CD14-positive monocyte (primary cell): ENCODE measurements around the gene PSORS1C2. TPM values are rescaled to one million over a fixed set of nuclear protein-coding genes. Genes with fewer than 3 reads are reported as not detected.

Source experiments
- DNase-seq, 3 donors: peaks; one replicate each; pipeline ENCODE4 v3.0.0-alpha.2; 2011 to 2022
- H2AFZ ChIP-seq: 2 replicates; pipeline ENCODE4 v1.6.0; 2012; ENCODE audit warnings: mild to moderate bottlenecking, low read depth, low read length, inconsistent platforms; ENCODE audit not compliant: insufficient read depth, poor library complexity, severe bottlenecking
- H3K27ac ChIP-seq, 2 donors: 1 replicate in 1 of 2; 2 replicates in 1 of 2; pipeline ENCODE4 v1.5.1; 2012 to 2013; ENCODE audit warnings: low read length in 2 of 2, control low read depth in 1 of 2, inconsistent platforms in 1 of 2, low read depth in 1 of 2, mild to moderate bottlenecking in 1 of 2
- H3K27me3 ChIP-seq, 2 donors: one replicate each; pipeline versions ENCODE4 v1.6.0 to v1.6.1; 2011 to 2013; ENCODE audit warnings: low read length in 2 of 2; ENCODE audit not compliant: control insufficient read depth in 2 of 2, insufficient read depth in 2 of 2
- H3K36me3 ChIP-seq, 2 donors: replicated peaks in 1 of 2; 1 replicate in 1 of 2; 2 replicates in 1 of 2; pipeline versions ENCODE4 v1.5.1 to v1.6.1; 2012 to 2013; ENCODE audit warnings: low read length in 2 of 2, control low read depth in 1 of 2, inconsistent platforms in 1 of 2, mild to moderate bottlenecking in 1 of 2; ENCODE audit not compliant: insufficient read depth in 2 of 2, control insufficient read depth in 1 of 2
- H3K4me1 ChIP-seq, 2 donors: 1 replicate in 1 of 2; 2 replicates in 1 of 2; pipeline versions ENCODE4 v1.5.1 to v1.6.1; 2012 to 2013; ENCODE audit warnings: low read length in 2 of 2, control low read depth in 1 of 2, inconsistent platforms in 1 of 2, mild to moderate bottlenecking in 1 of 2, moderate library complexity in 1 of 2; ENCODE audit not compliant: insufficient read depth in 2 of 2, control insufficient read depth in 1 of 2
- H3K4me2 ChIP-seq: replicated peaks from 2 replicates; pipeline ENCODE3; 2012; ENCODE audit warnings: low read length, moderate library complexity, mild to moderate bottlenecking; ENCODE audit not compliant: poor library complexity, severe bottlenecking; ENCODE audit errors: extremely low read depth
- H3K4me3 ChIP-seq, 3 experiments: fragments of 200-600 bp in 1 of 3; sonication (generic) in 1 of 3; replicated peaks in 1 of 3; 1 replicate in 2 of 3; 2 replicates in 1 of 3; pipeline ENCODE4 v1.5.1; 2011 to 2013; ENCODE audit warnings: low read length in 3 of 3, mild to moderate bottlenecking in 3 of 3, control low read depth in 2 of 3, low read depth in 2 of 3, inconsistent platforms in 1 of 3, moderate library complexity in 1 of 3
- H3K79me2 ChIP-seq: 2 replicates; pipeline ENCODE4 v1.6.0; 2012; ENCODE audit warnings: mild to moderate bottlenecking, control low read depth, inconsistent platforms, low read length, moderate library complexity; ENCODE audit not compliant: insufficient read depth
- H3K9ac ChIP-seq: 2 replicates; pipeline ENCODE4 v1.6.0; 2017; ENCODE audit warnings: low read length, mild to moderate bottlenecking; ENCODE audit not compliant: insufficient read depth, poor library complexity, severe bottlenecking
- H3K9me3 ChIP-seq, 2 donors: replicated peaks in 1 of 2; 1 replicate in 1 of 2; 2 replicates in 1 of 2; pipeline versions ENCODE4 v1.5.1 to v1.6.1; 2012 to 2013; ENCODE audit warnings: low read length in 2 of 2, control low read depth in 1 of 2; ENCODE audit not compliant: control insufficient read depth in 1 of 2, insufficient read depth in 1 of 2
- H4K20me1 ChIP-seq: 2 replicates; pipeline ENCODE4 v1.6.0; 2012; ENCODE audit warnings: mild to moderate bottlenecking, low read length, control low read depth, moderate library complexity; ENCODE audit not compliant: insufficient read depth
- H3K27ac Mint-ChIP-seq, 7 donors: one replicate each; pipeline ENCODE4 v1.8.0; 2020; ENCODE audit warnings: mild to moderate bottlenecking in 7 of 7, mixed read lengths in 7 of 7, moderate library complexity in 6 of 7, inconsistent platforms in 2 of 7
- H3K27me3 Mint-ChIP-seq, 3 donors: one replicate each; pipeline ENCODE4 v1.8.0; 2021 to 2022; ENCODE audit warnings: low read depth in 3 of 3, mild to moderate bottlenecking in 3 of 3, mixed read lengths in 3 of 3, moderate library complexity in 3 of 3, inconsistent platforms in 1 of 3
- H3K36me3 Mint-ChIP-seq, 2 donors: one replicate each; pipeline ENCODE4 v1.8.0; 2020; ENCODE audit warnings: mixed read lengths in 2 of 2, inconsistent platforms in 1 of 2, mild to moderate bottlenecking in 1 of 2
- H3K4me1 Mint-ChIP-seq: one replicate; pipeline ENCODE4 v1.8.0; 2020; ENCODE audit warnings: mild to moderate bottlenecking, mixed read lengths
- H3K4me3 Mint-ChIP-seq, 2 donors: one replicate each; pipeline ENCODE4 v1.8.0; 2020; ENCODE audit warnings: mild to moderate bottlenecking in 2 of 2, mixed read lengths in 2 of 2, moderate library complexity in 1 of 2
- H3K9me3 Mint-ChIP-seq, 7 donors: one replicate each; pipeline ENCODE4 v1.8.0; 2020 to 2022; ENCODE audit warnings: mixed read lengths in 7 of 7, mild to moderate bottlenecking in 6 of 7, moderate library complexity in 6 of 7, inconsistent platforms in 2 of 7
- CTCF ChIP-seq: fragments of 200-600 bp; IDR thresholded peaks from one replicate; pipeline ENCODE4 v1.8.0; 2022; ENCODE audit warnings: antibody characterized with exemption, mild to moderate bottlenecking
- WGBS: methylation state at CpG from one replicate; pipeline ENCODE4 v1.1.5; 2013; ENCODE audit warnings: missing lambda C conversion rate; ENCODE audit not compliant: insufficient coverage; 5-methylcytosine and 5-hydroxymethylcytosine counted together
- intact Hi-C, 2 donors: fragments of 100-400 bp; cut with micrococcal nuclease; formaldehyde crosslinking; loops; one replicate each; pipeline versions ENCODE4 v1.15.0 to v1.15.1; 2023
- polyA plus RNA-seq, 3 donors: library from polyadenylated mRNA; depleted of rRNA in 1 of 3; unstranded in 2 of 3; stranded (reverse) in 1 of 3; fragments of 300-500 nt in 2 of 3; fragments of >200 nt in 1 of 3; fragmentation: Illumina TruSeq in 2 of 3; gene quantifications; 1 replicate in 2 of 3; 2 replicates in 1 of 3; pipeline ENCODE4 v1.2.3, GENCODE V29; 2012 to 2021

Gene PSORS1C2
- polyA plus RNA-seq, 3 donors = not detected

DNA sequence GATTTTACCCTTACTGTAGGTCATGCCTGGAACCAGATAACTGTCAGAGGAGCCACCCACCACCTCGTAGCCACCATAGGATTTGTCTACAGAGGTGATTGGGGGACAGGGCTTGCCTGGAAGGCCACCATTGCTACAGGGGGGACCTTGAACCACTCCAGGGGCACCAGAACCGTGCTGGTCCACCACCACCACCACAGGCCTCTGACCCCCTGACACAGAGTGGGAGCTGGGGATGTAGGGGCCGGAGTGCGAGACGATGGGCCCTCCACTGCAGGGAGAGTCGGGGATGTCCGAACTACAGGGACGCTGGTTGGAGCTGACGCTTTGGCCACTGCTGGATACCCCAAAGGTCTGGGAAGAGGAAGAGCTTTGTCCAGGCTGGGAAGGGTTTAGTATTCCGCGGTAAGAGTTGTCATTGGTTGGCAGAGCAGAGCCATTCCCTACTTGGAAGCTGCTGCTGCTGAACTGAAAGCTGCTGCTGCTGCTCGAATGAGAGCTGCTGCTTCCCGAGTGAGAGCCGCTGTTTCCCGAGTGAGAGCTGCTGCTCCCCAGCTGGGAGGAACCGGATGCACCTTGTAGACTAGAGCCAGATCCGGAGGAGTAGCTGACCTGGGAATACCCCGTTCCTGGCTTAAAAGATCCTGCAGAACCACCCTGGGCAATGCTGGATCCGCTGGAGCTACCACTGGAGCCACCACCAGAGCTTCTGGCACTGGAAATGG, 22.0 kb downstream of the PSORS1C2 start:
- H3K4me3 Mint-ChIP-seq = no peak overlapping the region
- H3K9ac ChIP-seq = no peak overlapping the region
- H3K4me2 ChIP-seq = no peak overlapping the region
- H3K79me2 ChIP-seq = no peaks in the 10 kb centered on the region
- H3K27me3 ChIP-seq = no peaks in the 10 kb centered on the region
- peaks cover 20% of the 10 kb centered on the region for H3K4me1 Mint-ChIP-seq
- H3K27me3 Mint-ChIP-seq = peaks cover 8 to 15% (median 11%) of the 10 kb centered on the region in 3 donors
- H3K9me3 Mint-ChIP-seq = peaks cover 0 to 2% (median 0%) of the 10 kb centered on the region in 7 donors
- no peak overlapping the region for H3K4me3 ChIP-seq
- no peak for DNase-seq
- peaks cover 5 to 19% of the 10 kb centered on the region in 2 donors for H3K4me1 ChIP-seq
- no peaks in the 10 kb centered on the region for H4K20me1 ChIP-seq
- 98% methylated on average over 17 of the region's 19 CpGs for WGBS
- H3K9me3 ChIP-seq = no peaks in the 10 kb centered on the region
- no peak overlapping the region for H3K27ac Mint-ChIP-seq
- intact Hi-C loops = no loop called here
- no peak overlapping the region for H2AFZ ChIP-seq
- no peak overlapping the region for H3K27ac ChIP-seq
- no peaks in the 10 kb centered on the region for H3K36me3 ChIP-seq
- no peak for TF ChIP-seq CTCF
- H3K36me3 Mint-ChIP-seq = no peaks in the 10 kb centered on the region

DNA sequence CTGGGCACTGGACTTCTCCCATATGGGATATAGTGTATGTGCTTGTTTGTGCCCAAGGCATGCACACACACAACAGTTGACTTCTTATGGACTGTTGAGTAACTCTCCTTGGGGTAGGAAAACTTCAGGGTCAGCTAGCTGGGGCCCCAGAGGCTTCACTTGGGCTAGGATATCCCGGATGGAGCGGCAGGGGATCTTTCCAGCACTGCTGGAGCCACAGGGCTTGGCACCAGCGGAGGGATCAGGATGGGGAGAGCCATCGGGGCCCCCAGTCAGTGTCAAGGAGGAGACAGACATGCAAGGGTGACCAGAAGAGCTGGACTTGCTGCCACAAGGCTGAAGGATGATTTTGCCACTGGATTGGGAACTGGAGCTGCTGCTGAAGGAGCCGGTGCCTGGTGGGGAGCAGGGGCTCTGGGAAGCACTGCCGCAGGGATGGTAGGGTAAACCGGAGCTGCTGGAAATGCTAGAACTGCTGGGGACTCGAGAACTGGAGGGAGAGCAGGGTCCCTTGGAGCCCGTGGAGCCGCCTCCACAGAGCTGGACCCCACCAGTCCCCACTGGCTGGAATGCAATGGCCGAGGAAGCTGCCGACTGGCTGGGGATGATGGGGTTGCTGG, 22.8 kb downstream of the PSORS1C2 start:
- peak overlapping the region; percentile 52 for H2AFZ ChIP-seq
- H3K36me3 ChIP-seq = no peaks in the 10 kb centered on the region
- H3K4me3 ChIP-seq = no peak overlapping the region
- peaks cover 5 to 19% of the 10 kb centered on the region in 2 donors for H3K4me1 ChIP-seq
- H3K27me3 ChIP-seq = no peaks in the 10 kb centered on the region
- WGBS = 100% methylated on average over 10 of the region's 12 CpGs
- no peaks in the 10 kb centered on the region for H4K20me1 ChIP-seq
- Mint-ChIP-seq H3K36me3 (no peaks in the 10 kb centered on the region), H3K4me3 (no peak overlapping the region), H3K27me3 (peaks cover 9 to 15% (median 12%) of the 10 kb centered on the region in 3 donors), H3K27ac (peak overlapping the region in 3 of 7 donors; percentile 73 to 79 (median 74)), H3K9me3 (peaks cover 0 to 2% (median 0%) of the 10 kb centered on the region in 7 donors), H3K4me1 (peaks cover 20% of the 10 kb centered on the region)
- H3K9ac ChIP-seq = no peak overlapping the region
- no peak for TF ChIP-seq CTCF
- no peak overlapping the region for H3K27ac ChIP-seq
- no peaks in the 10 kb centered on the region for H3K79me2 ChIP-seq
- intact Hi-C loops = no loop called here
- DNase-seq = no peak
- no peak overlapping the region for H3K4me2 ChIP-seq
- H3K9me3 ChIP-seq = no peaks in the 10 kb centered on the region
